ENCODE data around the gene TINCR.

The TINCR gene

DNA sequence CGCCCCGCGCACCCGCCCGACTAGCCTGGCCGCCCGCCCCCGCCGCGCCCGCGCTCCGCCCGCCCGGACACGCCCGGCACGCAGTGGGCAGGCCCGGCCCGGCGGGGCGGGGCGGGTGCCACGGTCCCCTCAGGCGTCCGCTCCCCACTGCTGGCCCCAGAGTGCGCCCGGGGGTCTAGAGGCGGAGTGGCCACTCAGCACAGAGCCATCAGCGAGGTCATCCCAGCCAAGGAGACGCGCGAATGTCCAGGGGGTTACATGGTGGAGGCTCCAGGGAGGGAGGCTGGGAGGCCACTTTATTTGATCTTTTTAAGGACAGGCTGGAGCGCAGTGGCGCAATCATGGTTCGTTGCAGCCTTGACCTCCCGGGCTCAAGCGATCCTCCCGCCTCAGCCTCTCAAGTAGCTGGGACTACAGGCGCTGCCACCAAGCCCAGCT lies 236 bp upstream of the TINCR start:
- Histone ChIP-seq H3K79me2 (ENCODE audit: insufficient read depth, low read depth) (no peaks in the 10 kb centered on the region), H3K36me3 (ENCODE audit: insufficient read depth) (no peaks in the 10 kb centered on the region), H3K4me3 (IDR thresholded peaks at IDR 0.05; ENCODE audit: insufficient read depth, low read depth, low read length) (no peak overlapping the region), H2AFZ (ENCODE audit: low read depth) (no peak overlapping the region), H3K9ac (no peak overlapping the region), H4K20me1 (ENCODE audit: insufficient read depth) (no peaks in the 10 kb centered on the region), H3K4me2 (no peak overlapping the region), H3K27me3 (ENCODE audit: insufficient read depth, low read depth) (peaks cover 12% of the 10 kb centered on the region; the same call in 1 of the 2 replicates), H3K4me1 (ENCODE audit: low read depth, poor library complexity, severe bottlenecking) (no peaks in the 10 kb centered on the region), H3K27ac (no peak overlapping the region)
- TF ChIP-seq, protein P1, sequence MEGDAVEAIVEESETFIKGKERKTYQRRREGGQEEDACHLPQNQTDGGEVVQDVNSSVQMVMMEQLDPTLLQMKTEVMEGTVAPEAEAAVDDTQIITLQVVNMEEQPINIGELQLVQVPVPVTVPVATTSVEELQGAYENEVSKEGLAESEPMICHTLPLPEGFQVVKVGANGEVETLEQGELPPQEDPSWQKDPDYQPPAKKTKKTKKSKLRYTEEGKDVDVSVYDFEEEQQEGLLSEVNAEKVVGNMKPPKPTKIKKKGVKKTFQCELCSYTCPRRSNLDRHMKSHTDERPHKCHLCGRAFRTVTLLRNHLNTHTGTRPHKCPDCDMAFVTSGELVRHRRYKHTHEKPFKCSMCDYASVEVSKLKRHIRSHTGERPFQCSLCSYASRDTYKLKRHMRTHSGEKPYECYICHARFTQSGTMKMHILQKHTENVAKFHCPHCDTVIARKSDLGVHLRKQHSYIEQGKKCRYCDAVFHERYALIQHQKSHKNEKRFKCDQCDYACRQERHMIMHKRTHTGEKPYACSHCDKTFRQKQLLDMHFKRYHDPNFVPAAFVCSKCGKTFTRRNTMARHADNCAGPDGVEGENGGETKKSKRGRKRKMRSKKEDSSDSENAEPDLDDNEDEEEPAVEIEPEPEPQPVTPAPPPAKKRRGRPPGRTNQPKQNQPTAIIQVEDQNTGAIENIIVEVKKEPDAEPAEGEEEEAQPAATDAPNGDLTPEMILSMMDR (conservative IDR thresholded peaks at IDR 0.05; ENCODE audit: low read depth, low read length), result no peak

DNA sequence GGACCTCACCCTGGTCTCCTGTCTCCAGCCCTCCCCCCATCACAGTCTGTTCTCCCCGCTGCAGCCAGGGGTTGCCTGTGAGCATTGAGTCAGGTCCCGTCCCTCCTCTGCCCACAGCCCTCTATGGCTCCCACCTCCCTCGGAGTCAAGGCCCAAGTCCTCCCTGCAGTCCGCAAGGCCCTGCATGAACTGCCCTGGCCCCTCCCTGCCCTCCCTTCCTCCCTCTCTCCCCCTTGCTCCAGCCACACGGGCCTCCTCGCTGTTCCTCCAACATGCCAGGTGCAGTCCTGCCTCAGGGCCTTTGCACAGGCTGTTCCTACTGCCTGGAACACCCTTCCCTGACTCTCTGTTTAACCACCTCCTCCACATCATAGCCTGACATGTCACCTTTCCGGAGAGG lies 2.8 kb downstream of the TINCR start:
- TF ChIP-seq, protein P1 (conservative IDR thresholded peaks at IDR 0.05; ENCODE audit: low read depth, low read length), result no peak
- H3K4me3 ChIP-seq (IDR thresholded peaks at IDR 0.05; ENCODE audit: insufficient read depth, low read depth, low read length), result no peak overlapping the region
- no peaks in the 10 kb centered on the region for H4K20me1 ChIP-seq (ENCODE audit: insufficient read depth)
- no peak overlapping the region for H3K4me2 ChIP-seq
- no peaks in the 10 kb centered on the region for H3K36me3 ChIP-seq (ENCODE audit: insufficient read depth)
- H3K79me2 ChIP-seq (ENCODE audit: insufficient read depth, low read depth), result no peaks in the 10 kb centered on the region
- no peak overlapping the region for H3K9ac ChIP-seq
- no peaks in the 10 kb centered on the region for H3K4me1 ChIP-seq (ENCODE audit: low read depth, poor library complexity, severe bottlenecking)
- H3K27ac ChIP-seq, result no peak overlapping the region
- H2AFZ ChIP-seq (ENCODE audit: low read depth), result no peak overlapping the region
- peaks cover 17% of the 10 kb centered on the region for H3K27me3 ChIP-seq (ENCODE audit: insufficient read depth, low read depth)

DNA sequence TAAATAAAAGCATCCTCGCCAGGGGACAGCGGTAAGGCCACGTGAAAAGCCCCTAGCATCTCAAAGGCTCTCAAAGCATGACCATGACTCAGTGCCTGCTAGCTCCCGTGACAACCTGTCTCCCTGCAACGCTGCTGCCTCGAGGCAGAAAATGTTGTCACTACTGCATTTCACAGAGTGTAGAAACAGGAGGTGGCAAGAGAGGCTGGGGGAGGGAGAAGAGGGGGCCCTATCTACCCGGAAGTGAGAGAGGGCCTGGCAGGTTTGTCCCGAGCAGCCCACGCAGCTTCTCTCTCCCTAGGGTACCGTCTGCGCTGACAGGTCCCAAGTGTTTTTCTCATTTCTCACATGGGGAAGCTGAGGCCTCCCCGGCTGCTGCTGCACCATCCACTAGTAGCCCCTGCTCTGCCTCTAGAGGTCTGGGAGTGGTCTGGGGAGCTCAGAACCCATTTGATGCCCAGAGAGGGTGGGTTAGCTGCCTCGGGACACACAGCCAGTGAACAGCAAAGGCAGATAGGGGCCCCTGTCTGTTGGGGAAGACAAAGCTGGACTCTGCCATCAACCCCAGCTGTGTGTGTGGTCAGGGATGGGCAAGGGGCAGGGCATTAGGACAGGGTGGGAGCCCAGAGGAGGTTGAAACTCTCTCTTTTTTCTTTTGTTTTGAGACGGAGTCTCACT lies 3.7 kb downstream of the TINCR start:
- no peaks in the 10 kb centered on the region for H3K4me1 ChIP-seq (ENCODE audit: low read depth, poor library complexity, severe bottlenecking)
- TF ChIP-seq, protein P1 (conservative IDR thresholded peaks at IDR 0.05; ENCODE audit: low read depth, low read length), result no peak
- no peak overlapping the region for H2AFZ ChIP-seq (ENCODE audit: low read depth)
- H3K27me3 ChIP-seq (ENCODE audit: insufficient read depth, low read depth), result peaks cover 17% of the 10 kb centered on the region
- no peaks in the 10 kb centered on the region for H4K20me1 ChIP-seq (ENCODE audit: insufficient read depth)
- H3K4me2 ChIP-seq, result no peak overlapping the region
- H3K79me2 ChIP-seq (ENCODE audit: insufficient read depth, low read depth), result no peaks in the 10 kb centered on the region
- H3K27ac ChIP-seq, result no peak overlapping the region
- H3K36me3 ChIP-seq (ENCODE audit: insufficient read depth), result no peaks in the 10 kb centered on the region
- no peak overlapping the region for H3K9ac ChIP-seq
- H3K4me3 ChIP-seq (IDR thresholded peaks at IDR 0.05; ENCODE audit: insufficient read depth, low read depth, low read length), result no peak overlapping the region

DNA sequence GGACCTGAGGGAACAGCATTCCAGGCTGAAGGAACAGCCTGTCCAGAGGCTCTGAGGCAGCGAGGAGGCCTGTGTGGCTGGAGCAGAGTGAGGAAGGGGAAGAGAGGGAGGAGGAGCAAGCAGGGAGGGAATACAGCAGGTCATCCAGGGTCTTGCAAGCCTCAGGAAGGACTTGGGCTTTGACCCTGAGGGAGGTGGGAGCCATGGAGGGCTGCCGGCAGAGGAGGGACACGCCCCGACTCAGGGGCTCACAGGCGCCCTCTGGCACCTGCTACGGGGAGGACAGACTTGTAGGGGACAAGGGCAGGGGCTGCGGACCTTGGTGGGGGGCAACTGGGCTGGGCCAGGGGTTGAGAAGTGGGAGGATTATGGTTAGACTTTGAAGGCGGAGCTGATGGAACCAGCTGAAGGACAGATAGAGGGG lies 4.7 kb downstream of the TINCR start:
- no peaks in the 10 kb centered on the region for H3K79me2 ChIP-seq (ENCODE audit: insufficient read depth, low read depth)
- H3K4me3 ChIP-seq (IDR thresholded peaks at IDR 0.05; ENCODE audit: insufficient read depth, low read depth, low read length), result no peak overlapping the region
- TF ChIP-seq, protein P1 (conservative IDR thresholded peaks at IDR 0.05; ENCODE audit: low read depth, low read length), result no peak
- H3K4me1 ChIP-seq (ENCODE audit: low read depth, poor library complexity, severe bottlenecking), result no peaks in the 10 kb centered on the region
- no peak overlapping the region for H2AFZ ChIP-seq (ENCODE audit: low read depth)
- no peak overlapping the region for H3K27ac ChIP-seq
- H3K36me3 ChIP-seq (ENCODE audit: insufficient read depth), result no peaks in the 10 kb centered on the region
- H4K20me1 ChIP-seq (ENCODE audit: insufficient read depth), result no peaks in the 10 kb centered on the region
- H3K9ac ChIP-seq, result no peak overlapping the region
- H3K27me3 ChIP-seq (ENCODE audit: insufficient read depth, low read depth), result peaks cover 26% of the 10 kb centered on the region
- H3K4me2 ChIP-seq, result no peak overlapping the region
